NCI-H460 (cell line): Measurements from ENCODE around the gene CACNG5. TPM values are rescaled to one million over a fixed set of nuclear protein-coding genes. Genes with fewer than 3 reads are reported as not detected.

Experiments
- DNase-seq: peaks from one replicate; pipeline ENCODE4 v3.0.0-alpha.2; 2016; ENCODE audit warnings: low read depth; ENCODE audit errors: extremely low read depth
- polyA plus RNA-seq: library from polyadenylated mRNA; depleted of rRNA; stranded (reverse); fragments of >200 nt; gene quantifications from 2 replicates; pipeline ENCODE4 v1.2.3, GENCODE V29; 2014; cell fraction: nucleus; rRNA removed
- total RNA-seq: library from RNA; depleted of rRNA; stranded (reverse); fragments of >200 nt; shearing (Covaris generic); gene quantifications from 2 replicates; pipeline ENCODE4 v1.2.3, GENCODE V29; 2014; rRNA removed

The CACNG5 gene, protein sequence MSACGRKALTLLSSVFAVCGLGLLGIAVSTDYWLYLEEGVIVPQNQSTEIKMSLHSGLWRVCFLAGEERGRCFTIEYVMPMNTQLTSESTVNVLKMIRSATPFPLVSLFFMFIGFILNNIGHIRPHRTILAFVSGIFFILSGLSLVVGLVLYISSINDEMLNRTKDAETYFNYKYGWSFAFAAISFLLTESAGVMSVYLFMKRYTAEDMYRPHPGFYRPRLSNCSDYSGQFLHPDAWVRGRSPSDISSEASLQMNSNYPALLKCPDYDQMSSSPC
- total RNA-seq = not detected in 2 replicates
- not detected in 2 replicates for polyA plus RNA-seq

DNA sequence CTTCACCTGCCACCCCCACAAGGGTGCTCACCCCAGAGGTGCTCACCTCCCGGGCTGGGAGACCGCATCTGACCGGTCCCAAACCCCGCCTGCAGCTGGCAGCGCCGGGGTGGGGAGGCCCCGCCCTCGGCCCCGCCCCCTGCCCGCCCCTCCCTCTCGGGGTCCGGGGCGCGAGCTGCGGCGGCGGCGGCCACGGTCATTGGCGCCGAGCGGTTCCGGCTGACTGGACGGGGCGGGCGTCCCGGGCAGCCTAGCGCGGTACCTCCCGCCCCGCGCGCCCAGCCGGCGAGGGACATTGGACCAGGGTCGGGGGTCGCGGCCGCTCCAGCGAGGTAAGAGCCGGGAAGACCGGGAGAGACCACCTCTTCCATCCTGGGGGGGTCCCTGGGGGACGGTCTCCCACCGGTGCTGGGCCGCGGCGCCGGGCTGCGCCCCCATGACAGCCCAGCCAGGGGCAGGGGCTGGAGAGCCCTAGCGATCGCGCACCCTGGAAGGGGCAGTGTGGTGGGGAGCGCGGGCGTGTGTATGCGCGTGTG is at the start of gene CACNG5:
Gene CACNG5 (plus strand): TSS at position 199 of the 536 bp plus-strand sequence. CDS start 42,216 bp downstream, outside the sequence.
- DNase-seq = no peak

DNA sequence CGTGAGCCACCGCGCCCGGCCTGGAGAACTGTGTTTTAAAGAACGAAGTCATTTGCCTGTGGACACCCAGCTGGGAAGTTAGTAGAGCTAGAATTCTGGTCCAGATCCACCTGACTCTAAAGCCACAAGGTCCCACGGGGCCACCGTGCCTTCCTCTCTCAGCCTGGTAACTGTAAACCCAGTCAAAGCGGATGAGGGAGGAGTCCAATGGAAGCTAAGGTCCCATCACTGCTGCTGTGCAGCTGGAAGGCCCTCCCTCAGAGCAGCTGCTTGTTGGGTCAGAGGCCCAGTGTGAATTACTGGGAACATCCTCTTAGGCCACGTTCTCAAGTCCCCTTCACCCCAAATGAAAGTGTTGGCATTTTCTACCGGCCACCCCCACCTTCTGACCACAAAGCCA is 48.8 kb upstream of the CACNG5 start:
- DNase-seq = no peak

DNA sequence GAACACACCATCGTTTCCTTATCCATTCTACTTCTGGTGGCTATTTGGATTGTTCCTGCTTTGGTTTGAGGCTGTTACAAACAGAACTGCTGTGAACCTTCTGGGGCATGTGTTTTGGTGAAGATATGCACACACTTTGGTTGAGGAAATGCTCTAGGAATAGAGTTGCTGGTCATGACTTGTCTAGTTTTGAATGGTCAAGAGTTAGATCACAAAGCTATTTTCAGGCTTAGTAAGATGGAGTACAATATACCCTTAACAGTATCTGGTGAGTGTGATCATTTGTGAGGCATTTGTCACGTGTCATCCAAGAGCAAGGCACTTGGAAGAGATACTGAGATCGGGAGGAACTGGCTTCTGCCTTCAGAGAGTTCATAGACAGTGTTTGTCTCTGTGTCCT is 47.0 kb upstream of the CACNG5 start:
- DNase-seq = no peak

DNA sequence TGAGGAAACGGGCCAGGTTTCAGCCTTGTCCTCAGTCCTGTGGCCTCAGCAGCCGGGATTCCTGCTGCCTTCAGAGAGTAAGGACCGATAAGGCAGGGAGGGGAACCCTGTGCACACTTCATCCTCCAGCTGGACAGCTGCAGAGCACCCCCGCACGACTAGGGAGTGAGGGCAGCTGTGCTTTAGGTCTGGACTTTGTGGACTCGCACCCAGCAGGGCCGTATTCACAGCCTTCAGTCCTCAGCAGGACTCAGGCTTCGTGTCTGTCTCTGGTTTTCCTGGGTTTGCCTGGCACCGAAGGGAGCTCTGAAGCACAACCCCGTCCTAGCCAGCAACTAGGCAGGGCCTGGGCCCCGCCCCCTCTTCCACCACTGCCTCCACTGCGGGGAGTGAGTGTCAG is 45.8 kb upstream of the CACNG5 start:
- DNase-seq = no peak

DNA sequence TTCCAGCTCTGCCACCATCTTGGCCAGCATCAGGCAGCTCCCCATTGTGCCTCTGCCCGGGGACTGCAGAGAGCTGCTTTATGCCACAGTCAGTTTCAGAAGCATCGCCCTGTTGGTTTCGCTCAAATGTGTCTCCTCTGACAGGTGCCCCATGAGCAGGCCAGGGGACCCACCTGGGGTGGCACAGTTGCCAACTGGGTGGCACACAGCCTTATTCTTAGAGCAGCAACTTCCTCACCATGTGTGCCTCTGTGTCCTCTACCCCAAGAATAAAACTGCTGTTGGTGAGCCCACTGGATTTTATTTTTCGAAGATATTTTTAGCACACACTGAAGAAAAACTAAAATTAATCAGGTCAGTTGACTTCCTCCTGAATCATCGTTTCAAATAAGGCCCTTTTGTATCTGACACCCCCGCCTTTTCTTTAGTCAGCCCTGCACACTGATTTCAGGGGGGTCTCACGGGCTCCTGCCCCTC is 44.9 kb upstream of the CACNG5 start:
- no peak for DNase-seq

DNA sequence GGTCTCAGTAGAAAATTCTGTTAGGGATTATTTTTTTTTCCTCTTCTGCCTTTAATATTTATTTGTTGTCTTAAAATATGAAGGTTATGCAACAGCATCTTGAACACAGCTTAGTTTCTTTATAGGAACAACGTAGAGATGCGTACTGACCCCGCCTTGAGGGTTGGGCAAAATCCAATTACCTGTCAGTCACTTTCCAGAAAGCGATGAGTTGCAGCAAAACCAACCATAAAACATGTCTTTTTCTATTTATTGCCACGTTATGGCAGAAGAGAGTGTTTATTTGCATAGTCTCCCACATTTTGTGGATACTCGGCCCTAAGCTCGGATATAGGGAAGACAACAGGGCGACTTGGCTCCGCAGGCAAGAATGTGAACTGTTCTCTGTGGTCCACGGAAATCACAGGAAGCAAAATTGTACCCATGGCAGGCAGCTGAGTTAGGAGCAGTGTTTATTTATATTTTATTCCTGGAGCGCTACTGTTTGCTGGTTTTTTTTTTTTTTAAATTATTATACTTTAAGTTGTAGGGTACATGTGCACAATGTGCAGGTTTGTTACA is 44.3 kb upstream of the CACNG5 start:
- DNase-seq = no peak

DNA sequence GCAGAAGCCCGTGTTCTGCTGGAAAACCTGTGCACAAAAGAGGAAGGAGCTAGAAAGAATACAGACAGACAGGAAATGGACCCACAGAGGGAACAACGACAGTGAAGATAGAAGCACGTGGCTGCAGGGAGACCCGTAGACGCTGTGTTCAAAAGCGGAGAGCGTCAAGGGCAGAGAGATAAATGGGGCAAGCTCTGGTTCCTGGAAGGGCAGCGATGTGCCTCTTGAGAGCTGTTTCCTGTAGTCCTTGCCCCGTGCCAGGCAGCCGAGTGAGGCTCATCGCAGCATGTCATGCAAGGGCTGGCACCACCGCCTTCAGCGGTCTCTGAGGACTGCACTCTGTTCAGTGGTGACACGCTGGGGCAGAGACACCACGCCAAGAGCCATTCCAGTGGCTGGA is 43.6 kb upstream of the CACNG5 start:
- DNase-seq = no peak

DNA sequence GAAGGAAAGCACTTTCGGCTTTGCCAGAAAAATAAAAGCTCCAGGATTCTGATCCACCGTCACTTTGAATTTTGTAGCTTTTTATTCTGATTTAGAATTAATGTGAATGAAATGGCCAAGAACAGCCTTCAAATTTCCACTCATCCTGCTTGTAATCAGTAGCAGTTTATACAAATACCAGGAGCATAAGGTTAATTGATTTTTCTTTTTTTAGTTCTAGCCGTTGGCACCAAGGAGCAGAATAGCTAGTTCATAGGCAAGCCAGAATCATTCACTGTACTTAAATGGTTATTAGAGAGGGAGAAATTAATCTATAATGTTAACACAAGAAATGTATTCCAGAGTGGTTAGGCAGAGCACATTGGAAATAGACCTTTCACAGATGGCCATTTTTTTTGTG is 41.1 kb upstream of the CACNG5 start:
- no peak for DNase-seq

DNA sequence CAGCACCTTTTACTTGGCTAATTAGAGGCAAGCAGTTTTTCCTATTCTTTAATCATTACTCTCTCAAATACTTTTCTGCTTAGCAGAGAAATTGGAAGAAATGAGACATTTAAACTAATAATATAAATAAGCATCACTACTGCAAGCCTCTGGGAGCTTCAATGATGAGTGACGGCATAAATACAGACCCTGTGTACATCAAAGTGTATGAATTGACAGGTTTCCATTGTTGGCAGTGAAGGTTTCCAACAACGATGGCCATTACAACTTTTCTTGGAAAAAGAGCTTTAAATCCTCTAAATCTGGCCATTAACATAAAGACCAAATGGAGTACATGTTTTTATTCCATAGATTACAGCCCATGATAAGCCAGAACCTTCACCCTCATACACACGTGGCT is 39.4 kb upstream of the CACNG5 start:
- DNase-seq = no peak

DNA sequence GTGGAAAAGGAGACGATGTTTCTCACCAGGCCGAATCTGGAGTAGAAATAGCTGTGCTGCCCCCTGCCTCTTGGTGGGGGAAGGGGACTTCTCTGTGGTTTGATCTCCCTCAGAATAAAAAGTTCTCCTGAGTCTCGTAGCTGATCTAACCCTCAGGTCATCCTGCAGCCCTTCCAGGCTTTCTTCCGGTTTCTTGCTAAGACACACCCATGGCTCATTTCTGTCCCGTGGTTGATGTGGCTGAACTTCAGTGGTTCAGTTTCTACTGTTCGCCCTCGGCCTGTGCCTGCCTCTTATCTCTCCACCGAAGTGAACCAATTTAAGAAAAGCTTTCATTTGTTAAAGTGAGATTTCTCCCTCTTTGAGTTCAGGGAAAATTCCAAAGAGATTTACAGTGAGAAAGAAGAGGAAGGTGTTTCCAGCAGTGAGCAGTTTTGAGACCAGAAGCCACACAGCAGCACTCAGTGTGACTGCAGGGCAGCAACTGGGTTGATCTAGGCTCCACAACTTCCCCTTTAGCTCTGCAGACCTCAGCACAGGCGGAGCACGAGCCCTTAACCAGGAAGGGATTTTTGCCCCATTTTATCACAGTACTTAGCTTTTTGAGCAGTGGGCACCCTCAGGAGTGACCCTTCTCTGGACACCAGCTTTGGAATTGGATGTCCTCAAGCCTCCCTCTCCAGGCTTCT is 34.9 kb upstream of the CACNG5 start:
- no peak for DNase-seq

DNA sequence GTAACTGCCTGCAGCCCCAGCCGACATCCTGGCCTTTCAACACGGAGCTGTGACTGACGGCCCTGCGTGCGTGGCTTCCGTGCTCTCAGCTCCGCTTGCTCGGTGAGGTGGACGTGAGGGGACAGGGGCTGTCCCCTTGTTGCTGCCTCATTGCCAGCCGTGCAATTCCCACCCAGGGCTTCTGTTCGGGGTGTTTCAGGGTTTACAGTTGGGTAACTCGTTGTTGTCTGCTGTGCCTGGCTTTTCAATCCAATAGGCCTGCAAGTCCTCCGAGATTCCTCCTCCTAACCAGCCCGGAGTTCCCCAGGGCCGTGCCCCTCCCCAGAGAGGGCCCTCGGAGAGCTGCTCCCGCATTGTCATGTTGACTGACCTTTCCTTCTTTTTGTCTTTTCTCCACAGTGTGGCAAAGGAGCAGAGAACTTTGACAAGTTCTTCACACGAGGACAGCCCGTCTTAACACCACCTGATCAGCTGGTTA is 31.4 kb upstream of the CACNG5 start:
- DNase-seq = no peak

DNA sequence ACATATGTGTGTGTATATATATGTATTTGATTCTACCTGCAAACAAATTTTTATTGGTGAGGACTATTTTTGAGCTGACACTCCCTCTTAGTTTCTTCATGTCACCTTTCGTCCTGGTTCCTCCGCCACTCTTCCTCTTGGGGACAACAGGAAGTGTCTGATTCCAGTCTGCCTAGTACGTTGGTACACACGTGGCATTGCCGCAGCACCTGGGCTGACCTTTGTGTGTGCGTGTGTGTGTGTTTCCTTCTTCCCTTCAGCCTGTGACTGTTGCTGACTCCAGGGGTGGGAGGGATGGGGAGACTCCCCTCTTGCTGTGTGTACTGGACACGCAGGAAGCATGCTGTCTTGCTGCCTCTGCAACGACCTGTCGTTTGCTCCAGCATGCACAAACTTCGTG is 29.4 kb upstream of the CACNG5 start:
- no peak for DNase-seq

DNA sequence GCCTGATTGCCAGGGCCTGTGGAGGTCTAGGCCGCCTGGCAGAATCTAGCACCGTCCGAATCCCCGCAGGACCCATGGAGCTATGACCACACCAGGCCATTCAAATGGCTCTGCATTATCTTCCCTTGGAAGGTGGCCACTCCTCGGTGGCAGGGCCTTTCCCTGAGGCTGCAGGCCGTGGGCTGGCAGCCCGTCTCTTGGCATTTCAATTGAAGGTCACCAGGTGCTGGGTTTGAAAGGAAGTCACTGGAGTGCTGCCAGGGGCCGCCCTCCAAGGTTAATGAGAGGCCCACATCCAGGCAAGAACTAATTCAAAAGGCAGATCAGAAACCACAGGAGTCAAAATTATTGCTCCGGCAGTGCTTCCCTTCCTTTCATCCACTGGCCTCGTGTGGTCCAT is 27.7 kb upstream of the CACNG5 start:
- DNase-seq = no peak

DNA sequence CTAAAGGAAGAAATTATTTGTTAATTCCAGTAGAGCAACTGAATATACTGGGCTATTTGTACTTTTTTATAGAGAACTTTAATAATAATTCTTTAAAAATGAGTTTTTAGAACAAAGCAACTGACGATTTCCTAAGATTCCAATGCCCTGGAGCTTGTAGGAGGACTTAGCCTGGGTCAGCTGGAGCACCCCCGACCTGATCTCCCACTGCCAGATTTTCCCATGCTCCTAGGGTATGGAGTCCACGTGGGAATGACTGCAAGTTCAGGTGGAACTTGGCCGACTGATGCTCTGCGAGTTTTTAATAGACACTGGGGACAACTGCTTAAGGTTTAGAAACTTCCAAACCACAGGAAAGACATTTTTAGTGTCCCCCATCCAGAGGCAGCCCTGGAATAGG is 25.5 kb upstream of the CACNG5 start:
- DNase-seq = no peak

DNA sequence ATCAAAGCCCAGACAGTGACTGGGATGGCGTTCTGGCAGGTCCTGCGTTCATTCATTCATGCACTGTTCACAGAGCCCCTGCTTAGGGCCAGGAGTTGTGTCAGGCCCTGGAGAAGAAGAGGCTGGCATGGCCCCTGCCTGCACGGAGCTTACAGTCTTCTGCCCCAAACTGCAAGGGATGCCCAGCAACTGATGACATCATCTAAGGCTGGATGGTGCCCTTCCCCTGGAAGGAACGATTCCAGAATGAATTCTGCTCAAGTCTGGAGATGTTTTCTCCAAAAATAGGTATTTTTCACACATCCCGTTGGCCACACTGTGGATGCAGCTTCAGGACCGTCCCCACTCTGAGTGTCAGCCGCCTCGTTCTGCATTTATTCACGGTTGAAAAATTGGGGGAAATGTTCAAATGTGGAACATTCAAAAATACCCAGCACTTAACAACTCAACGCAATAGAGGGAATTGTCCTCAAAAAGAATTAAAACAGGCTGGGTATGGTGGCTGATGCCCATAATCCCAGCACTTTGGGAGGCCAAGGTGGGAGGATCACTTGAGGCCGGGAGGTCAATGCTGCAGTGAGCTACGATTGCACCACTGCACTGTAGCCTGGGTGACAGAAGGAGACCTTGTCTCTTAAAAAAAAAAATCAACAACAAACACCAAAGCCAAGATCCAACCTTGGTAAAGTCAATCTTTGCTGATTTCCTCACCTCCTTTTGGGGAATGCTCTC is 23.8 kb upstream of the CACNG5 start:
- no peak for DNase-seq

DNA sequence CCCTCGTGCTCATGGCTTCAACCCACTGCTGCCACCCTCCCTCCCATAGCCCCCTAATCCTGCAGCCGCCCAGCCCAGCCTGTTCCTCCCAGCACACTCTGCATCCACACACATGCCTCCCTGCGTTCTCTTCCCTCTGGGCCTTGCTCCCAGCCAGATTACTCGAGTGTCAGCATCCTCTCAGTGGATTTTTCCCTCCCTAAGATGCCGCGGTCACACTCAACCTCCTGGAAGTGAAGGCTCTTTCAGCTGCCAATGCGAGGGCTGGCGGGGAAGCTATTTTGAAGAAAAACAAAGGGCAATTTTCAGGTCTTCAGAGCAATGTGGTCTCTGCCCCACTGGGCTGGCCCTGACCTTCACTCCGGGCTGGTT is 23.2 kb upstream of the CACNG5 start:
- no peak for DNase-seq

DNA sequence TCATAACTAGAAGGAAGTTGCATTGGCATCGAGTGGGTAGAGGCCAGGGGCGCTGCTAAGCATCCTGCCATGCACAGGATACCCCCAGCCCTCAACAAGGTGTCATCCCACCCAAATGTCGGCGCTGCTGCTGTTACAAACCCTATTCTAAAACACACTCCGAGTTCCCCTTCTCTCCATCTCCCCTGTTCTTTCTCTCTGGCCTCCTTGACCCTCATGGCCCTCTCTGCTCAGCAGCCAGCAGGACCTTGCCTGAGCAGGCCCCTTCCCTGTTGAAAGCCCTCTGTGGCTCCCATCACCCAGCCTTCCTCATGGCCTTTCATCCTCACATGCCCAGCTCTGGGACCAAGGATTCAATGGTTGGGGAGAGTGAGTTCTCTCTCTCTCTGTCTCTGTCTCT is 22.3 kb upstream of the CACNG5 start:
- DNase-seq = no peak

DNA sequence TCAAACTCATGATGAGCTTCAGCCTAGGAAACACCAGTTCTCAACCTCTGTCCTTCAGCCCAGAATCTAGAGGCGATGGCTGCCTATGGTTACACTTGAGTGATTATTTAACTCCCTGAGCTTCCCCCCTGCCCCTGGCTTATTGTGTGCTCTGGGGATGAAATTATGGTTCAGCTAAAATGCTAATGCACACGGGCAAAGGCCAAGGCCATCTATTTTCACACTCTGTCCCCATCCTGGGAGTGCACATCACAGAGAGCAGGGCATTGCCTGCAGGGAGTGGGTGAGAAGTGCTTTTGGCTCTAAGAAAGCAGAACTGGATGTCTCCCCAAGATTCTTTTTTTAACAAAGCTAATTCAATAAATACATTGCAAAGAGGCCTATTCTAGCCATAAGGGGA is 21.6 kb upstream of the CACNG5 start:
- DNase-seq = no peak

DNA sequence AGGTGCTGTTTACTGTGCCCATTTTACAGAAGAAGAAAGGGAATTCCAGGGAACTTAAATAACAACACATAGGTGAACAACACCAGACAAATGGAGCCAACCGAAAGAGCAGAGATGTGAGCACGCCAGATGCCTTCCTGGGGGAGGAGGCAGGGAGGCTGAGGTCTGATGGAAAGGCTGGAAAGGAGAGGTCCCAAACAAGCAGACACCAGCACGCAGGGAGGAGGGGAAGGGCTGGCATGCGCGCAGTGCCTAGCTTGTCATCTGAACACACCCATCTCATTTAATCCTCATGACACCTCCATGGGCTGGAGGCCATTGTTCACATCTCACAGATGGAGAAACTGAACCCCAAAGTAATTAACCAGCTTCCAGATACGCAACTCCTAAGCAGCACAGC is 20.9 kb upstream of the CACNG5 start:
- no peak for DNase-seq

DNA sequence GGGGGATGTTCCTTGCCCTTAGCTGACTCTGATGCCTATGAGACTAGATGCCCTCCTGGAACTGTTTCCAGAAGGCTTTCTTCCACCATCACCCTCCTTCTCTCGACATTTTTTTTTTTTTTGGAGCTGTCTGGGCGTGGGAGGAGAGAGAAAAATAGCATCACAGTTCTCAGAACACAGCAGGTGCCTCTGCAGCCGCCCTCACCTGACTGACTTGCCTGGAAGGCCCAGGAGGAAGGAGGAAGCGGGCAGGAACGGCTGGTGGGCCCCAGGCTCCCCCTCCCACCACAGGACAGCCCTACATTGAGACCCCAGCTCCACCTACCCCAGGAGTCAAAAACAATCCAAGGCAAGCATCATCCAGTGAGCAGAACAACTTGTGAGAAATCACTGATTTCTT is 20.3 kb upstream of the CACNG5 start:
- DNase-seq = no peak

DNA sequence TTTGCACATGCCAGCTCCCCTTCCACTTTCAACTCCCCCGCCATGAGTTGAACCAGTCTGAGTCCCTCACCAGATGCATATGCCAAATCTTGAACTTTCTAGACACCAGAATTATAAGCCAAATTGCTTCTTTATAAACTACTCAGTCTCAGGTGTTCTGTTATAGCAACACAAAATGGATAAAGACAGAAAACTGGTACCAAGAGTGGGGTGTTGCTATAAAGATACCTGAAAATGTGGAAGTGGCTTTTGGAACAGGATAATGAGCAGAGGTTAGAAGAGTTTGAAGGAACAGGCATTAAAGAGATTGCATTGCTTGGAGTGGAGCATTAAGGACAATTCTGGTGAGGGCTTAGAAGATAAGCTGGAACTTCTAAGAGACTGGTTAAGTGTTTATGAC is 17.2 kb upstream of the CACNG5 start:
- DNase-seq = no peak
